HG03025 (cell line): ENCODE results near the gene MKLN1.
"Not testable (repeated sequence)": the region's sequence is repeated elsewhere in the genome, so short reads cannot be mapped to it uniquely, and the experiment has no call there.

Experiments used
- ATAC-seq: cut with Tn5 transposase; IDR thresholded peaks from one replicate; pipeline ENCODE4 v1.9.1; 2021; ENCODE audit warnings: mild to moderate bottlenecking, moderate library complexity; ENCODE audit not compliant: unreplicated experiment, low FRiP score

MKLN1 gene

GRCh38 chr7:131388126-131388525 lies 60.5 kb downstream of the MKLN1 start:
- ATAC-seq: no peak

- ATAC-seq: no peak
Measured at GRCh38 chr7:131390275-131390674, 62.6 kb downstream of the MKLN1 start.

- no peak for ATAC-seq
Measured at GRCh38 chr7:131391145-131391544, 63.5 kb downstream of the MKLN1 start.

- no peak for ATAC-seq
Measured at GRCh38 chr7:131400681-131401176, 73.1 kb downstream of the MKLN1 start.

- no peak for ATAC-seq
Measured at GRCh38 chr7:131401194-131401593, 73.5 kb downstream of the MKLN1 start.

- no peak for ATAC-seq
Measured at GRCh38 chr7:131403322-131403721, 75.6 kb downstream of the MKLN1 start.

- no peak for ATAC-seq
Measured at GRCh38 chr7:131404226-131404911, 76.7 kb downstream of the MKLN1 start.

- ATAC-seq: no peak
Measured at GRCh38 chr7:131409129-131409766, 81.6 kb downstream of the MKLN1 start.

- no peak for ATAC-seq
Measured at GRCh38 chr7:131412031-131412430, 84.4 kb downstream of the MKLN1 start.

GRCh38 chr7:131413711-131414110 lies 86.0 kb downstream of the MKLN1 start:
- ATAC-seq: no peak

- ATAC-seq: no peak
Measured at GRCh38 chr7:131424219-131424822, 96.6 kb downstream of the MKLN1 start.

GRCh38 chr7:131425992-131426391 lies 98.3 kb downstream of the MKLN1 start:
- no peak for ATAC-seq

- not testable (repeated sequence) for ATAC-seq
Measured at GRCh38 chr7:131430826-131431225, 103.2 kb downstream of the MKLN1 start.

GRCh38 chr7:131431289-131431688 lies 103.6 kb downstream of the MKLN1 start:
- no peak for ATAC-seq

- no peak for ATAC-seq
Measured at GRCh38 chr7:131431756-131432155, 104.1 kb downstream of the MKLN1 start.

- ATAC-seq: no peak
Measured at GRCh38 chr7:131436384-131436783, 108.7 kb downstream of the MKLN1 start.

- ATAC-seq: no peak
Measured at GRCh38 chr7:131438969-131439368, 111.3 kb downstream of the MKLN1 start.

GRCh38 chr7:131443496-131443895 lies 115.8 kb downstream of the MKLN1 start:
- ATAC-seq: no peak

- ATAC-seq: no peak
Measured at GRCh38 chr7:131444683-131445082, 117.0 kb downstream of the MKLN1 start.

- ATAC-seq: no peak
Measured at GRCh38 chr7:131449373-131449902, 121.8 kb downstream of the MKLN1 start.

- no peak for ATAC-seq
Measured at GRCh38 chr7:131454498-131454897, 126.8 kb downstream of the MKLN1 start.
